GM12875 (cell line): ENCODE data around the gene IPPK.

ENCODE experiments used
- H3K4me3 ChIP-seq: one replicate; pipeline ENCODE4 v1.5.1; 2011; ENCODE audit warnings: low read depth, low read length, control low read depth
- CTCF ChIP-seq: IDR thresholded peaks from 2 replicates; pipeline ENCODE4 v1.5.1; 2011; ENCODE audit warnings: low read depth, mild to moderate bottlenecking, control low read depth, inconsistent platforms, low read length, moderate library complexity, borderline replicate concordance; ENCODE audit not compliant: insufficient read depth

The IPPK gene

GRCh38 chr9:92612292-92612691 lies 57.6 kb downstream of the IPPK start:
- no peak for TF ChIP-seq CTCF
- no peak overlapping the region for H3K4me3 ChIP-seq

GRCh38 chr9:92611621-92612285 lies 58.2 kb downstream of the IPPK start:
- no peak overlapping the region for H3K4me3 ChIP-seq
- no peak for TF ChIP-seq CTCF

- TF ChIP-seq CTCF = no peak
- H3K4me3 ChIP-seq = no peak overlapping the region
Measured at GRCh38 chr9:92610470-92611420, 59.2 kb downstream of the IPPK start.

- no peak overlapping the region for H3K4me3 ChIP-seq
- no peak for TF ChIP-seq CTCF
Measured at GRCh38 chr9:92608909-92609445, 61.0 kb downstream of the IPPK start.

GRCh38 chr9:92608241-92608908 lies 61.6 kb downstream of the IPPK start:
- H3K4me3 ChIP-seq = no peak overlapping the region
- TF ChIP-seq CTCF = no peak

GRCh38 chr9:92607773-92608172 lies 62.2 kb downstream of the IPPK start:
- no peak for TF ChIP-seq CTCF
- H3K4me3 ChIP-seq = no peak overlapping the region
